ENCODE data around the gene MAD1L1. TPM values are rescaled to one million over a fixed set of nuclear protein-coding genes. Genes with fewer than 3 reads are reported as not detected.
A peak's percentile ranks its signal among the peaks of the same experiment; 100 is the strongest.

The MAD1L1 gene
- total and polyA plus RNA-seq, 2 of the 13 experiments (the other 11 are each of a cell fraction or from before 2014, with no cell fraction given), result 17.4 to 64.7 TPM

GRCh38 chr7:2231992-2232765 lies 566 bp downstream of the MAD1L1 start (continued):
- no peak for TF ChIP-seq RBFOX2 (IDR thresholded peaks at IDR 0.05; ENCODE audit: low read depth, low read length)
- TF ChIP-seq HDAC2 (CRISPR knock-in tag; IDR thresholded peaks at IDR 0.05), result 0 out of 2 replicates have a peak, but pooled peaks have one; percentile 13
- peak; percentile 16; the same call in 1 of the 2 replicates for TF ChIP-seq KDM5B (CRISPR knock-in tag; IDR thresholded peaks at IDR 0.05; ENCODE audit: borderline replicate concordance)
- no peak for TF ChIP-seq JUNB (CRISPR knock-in tag; IDR thresholded peaks at IDR 0.05; ENCODE audit: borderline replicate concordance)
- TF ChIP-seq BATF2 (CRISPR knock-in tag; IDR thresholded peaks at IDR 0.05), result no peak
- 0 out of 2 replicates have a peak, but pooled peaks have one; percentile 14 for TF ChIP-seq RXRA (CRISPR knock-in tag; IDR thresholded peaks at IDR 0.05)
- TF ChIP-seq CSRNP1 (CRISPR knock-in tag; IDR thresholded peaks at IDR 0.05), result peak; percentile 21; the same call in 1 of the 2 replicates
- TF ChIP-seq CREB3 (CRISPR knock-in tag; IDR thresholded peaks at IDR 0.05), result no peak
- 0 out of 2 replicates have a peak, but pooled peaks have one; percentile 20 for TF ChIP-seq ZNF543 (CRISPR knock-in tag; IDR thresholded peaks at IDR 0.05)
- no peak for TF ChIP-seq ZNF678 (CRISPR knock-in tag; IDR thresholded peaks at IDR 0.05)
- TF ChIP-seq PPARG (CRISPR knock-in tag; conservative IDR thresholded peaks at IDR 0.05), result no peak
- TF ChIP-seq MAFG (CRISPR knock-in tag; IDR thresholded peaks at IDR 0.05), result 0 out of 2 replicates have a peak, but pooled peaks have one; percentile 34
- TF ChIP-seq ZNF235 (CRISPR knock-in tag; IDR thresholded peaks at IDR 0.05; ENCODE audit: borderline replicate concordance), result peak; percentile 33; the same call in 1 of the 2 replicates
- no peak for TF ChIP-seq ZNF616 (CRISPR knock-in tag; IDR thresholded peaks at IDR 0.05; ENCODE audit: low read depth)
- no peak for TF ChIP-seq TAF1 (CRISPR knock-in tag; IDR thresholded peaks at IDR 0.05)
- 0 out of 2 replicates have a peak, but pooled peaks have one; percentile 69 for TF ChIP-seq ARID4A (CRISPR knock-in tag; IDR thresholded peaks at IDR 0.05; ENCODE audit: borderline replicate concordance)
- TF ChIP-seq MXD3 (CRISPR knock-in tag; IDR thresholded peaks at IDR 0.05), result peak; percentile 46; the same call in 1 of the 2 replicates
- TF ChIP-seq ZNF282 (IDR thresholded peaks at IDR 0.05; ENCODE audit: partially characterized antibody), result no peak
- TF ChIP-seq ZNF891 (CRISPR knock-in tag; IDR thresholded peaks at IDR 0.05), result peak; percentile 46; the same call in 1 of the 2 replicates

All from HepG2 (cell line).